ENCODE measurements around the gene DTD2.
"Not testable (repeated sequence)": the region's sequence is repeated elsewhere in the genome, so short reads cannot be mapped to it uniquely, and the experiment has no call there.

Gene DTD2

GRCh38 chr14:31456841-31457664, at the start of gene DTD2:
TSS of gene DTD2 (minus strand) at chr14:31457506. CDS start at chr14:31457393, 113 bp downstream.
- Mint-ChIP-seq H3K4me3 (peak within 1 kb of the TSS; percentile 98), H3K27ac (peak within 1 kb of the TSS; percentile 97), H3K4me1 (ENCODE audit: low read depth) (peaks cover 36% of the 10 kb centered on the region), H3K36me3 (ENCODE audit: low read depth) (peaks cover 12% of the 10 kb centered on the region), H3K27me3 (peaks cover 5% of the 10 kb centered on the region), H3K9me3 (no peaks in the 10 kb centered on the region)

GRCh38 chr14:31505411-31505810, 48.1 kb upstream of the DTD2 start:
- H3K36me3 Mint-ChIP-seq (ENCODE audit: low read depth): no peaks in the 10 kb centered on the region
- no peak overlapping the region for H3K4me3 Mint-ChIP-seq
- H3K4me1 Mint-ChIP-seq (ENCODE audit: low read depth): no peaks in the 10 kb centered on the region

DNA sequence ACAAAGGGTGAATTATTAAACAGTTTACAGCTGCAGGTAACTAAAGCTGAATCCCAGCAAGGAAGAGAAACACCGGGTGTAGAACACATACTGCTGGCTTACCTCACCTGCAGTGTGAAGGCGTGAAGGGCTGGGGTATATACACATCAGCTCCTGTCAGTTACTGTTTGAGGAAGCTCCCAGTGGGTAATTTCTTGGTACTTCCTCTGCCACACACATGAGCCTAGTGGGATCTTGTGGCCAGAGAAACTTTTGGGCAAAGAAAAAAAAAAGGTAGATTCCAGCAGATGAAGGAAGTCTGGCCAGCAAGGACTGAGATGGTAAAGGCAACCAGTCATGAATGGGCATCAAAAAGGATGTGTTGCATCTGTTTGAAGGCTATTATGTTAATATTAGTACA, 44.6 kb upstream of the DTD2 start:
- Mint-ChIP-seq H3K27me3 (peaks cover 8% of the 10 kb centered on the region), H3K4me1 (ENCODE audit: low read depth) (no peaks in the 10 kb centered on the region)

More at GRCh38 chr14:31505411-31505810, 48.1 kb upstream of the DTD2 start:
- H3K27ac Mint-ChIP-seq: no peak overlapping the region
- no peaks in the 10 kb centered on the region for H3K9me3 Mint-ChIP-seq
- peaks cover 5% of the 10 kb centered on the region for H3K27me3 Mint-ChIP-seq

DNA sequence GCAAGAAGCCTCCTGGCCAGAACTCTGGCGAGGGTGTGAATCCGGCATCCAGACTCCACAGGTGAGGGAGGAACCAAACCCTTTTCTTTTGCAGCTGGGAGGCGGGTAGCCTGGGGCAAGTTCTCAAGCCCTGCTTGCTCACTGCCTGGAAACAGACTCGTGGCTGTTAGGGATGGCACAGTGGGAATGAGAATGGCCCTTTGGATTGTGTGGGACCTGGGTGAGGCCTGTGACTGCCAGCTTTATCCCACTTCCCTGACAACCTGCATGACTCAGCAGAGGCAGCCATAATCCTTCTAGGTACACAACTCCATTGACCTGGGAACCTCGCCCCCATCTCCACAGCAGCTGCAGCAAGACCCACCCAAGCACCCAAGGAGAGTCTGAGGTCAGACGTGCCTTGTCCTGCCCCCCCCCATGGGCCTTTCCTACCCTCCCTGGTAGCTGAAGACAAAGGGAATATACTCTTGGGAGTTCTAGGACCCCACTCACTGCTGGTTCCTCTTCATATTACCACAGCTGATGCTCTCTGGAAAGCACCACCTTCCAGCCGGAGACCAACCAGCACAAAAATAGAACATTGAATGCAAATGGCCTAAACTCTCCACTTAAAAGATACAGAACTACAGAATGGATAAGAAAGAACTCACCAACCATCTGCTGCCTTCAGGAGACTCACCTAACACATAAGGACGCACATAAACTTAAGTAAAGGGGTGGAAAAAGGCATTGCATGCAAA, 35.6 kb upstream of the DTD2 start:
- Mint-ChIP-seq H3K36me3 (ENCODE audit: low read depth) (no peaks in the 10 kb centered on the region), H3K27ac (peak overlapping the region; percentile 26), H3K4me3 (no peak overlapping the region), H3K27me3 (peaks cover 24% of the 10 kb centered on the region), H3K9me3 (peaks cover 3% of the 10 kb centered on the region), H3K4me1 (ENCODE audit: low read depth) (peaks cover 9% of the 10 kb centered on the region)

More for the DNA sequence above, 44.6 kb upstream of the DTD2 start:
- Mint-ChIP-seq H3K36me3 (ENCODE audit: low read depth) (no peaks in the 10 kb centered on the region), H3K4me3 (no peak overlapping the region), H3K9me3 (peaks cover 3% of the 10 kb centered on the region), H3K27ac (no peak overlapping the region)

DNA sequence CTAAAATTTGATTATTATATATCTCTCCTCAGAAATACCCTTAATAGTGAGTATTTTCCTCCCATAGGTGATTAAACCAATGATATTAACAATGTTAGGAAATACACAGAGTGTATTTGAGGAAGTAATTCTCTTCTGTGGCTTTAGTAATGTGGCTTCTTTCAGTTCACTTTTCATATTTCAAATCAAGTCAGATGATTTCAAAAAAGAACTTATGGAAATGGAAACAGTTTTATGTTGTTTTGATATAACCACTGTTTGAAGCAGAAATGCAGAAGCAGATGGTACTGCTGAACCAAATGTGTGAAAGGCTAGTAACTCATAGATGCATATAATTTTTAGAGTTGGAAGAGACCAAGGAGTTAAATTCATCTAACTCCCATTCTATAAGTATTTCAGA, 32.4 kb upstream of the DTD2 start:
- Mint-ChIP-seq H3K4me1 (ENCODE audit: low read depth) (peaks cover 10% of the 10 kb centered on the region), H3K36me3 (ENCODE audit: low read depth) (no peaks in the 10 kb centered on the region), H3K27ac (no peak overlapping the region), H3K27me3 (peaks cover 13% of the 10 kb centered on the region), H3K4me3 (no peak overlapping the region), H3K9me3 (no peaks in the 10 kb centered on the region)

DNA sequence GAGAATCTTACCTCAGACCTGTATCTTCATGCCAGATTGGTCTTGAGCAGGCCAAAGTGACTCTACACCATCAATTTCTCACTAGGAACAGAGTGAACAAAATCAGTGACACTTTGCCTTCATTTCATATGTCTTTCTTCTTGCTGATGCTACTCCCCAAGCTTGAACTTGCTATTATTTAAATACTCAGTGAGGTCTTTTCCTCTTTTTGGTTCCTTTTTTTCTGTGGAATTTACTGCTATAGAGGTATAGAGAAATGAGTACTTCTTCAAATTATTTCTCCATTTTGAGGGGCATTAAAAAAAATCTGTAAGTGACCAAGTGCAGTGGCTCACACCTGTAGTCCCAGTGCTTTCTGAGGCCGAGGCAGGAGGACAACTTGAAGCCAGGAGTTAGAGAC, 30.6 kb upstream of the DTD2 start, which contains the start of gene GPR33:
Gene GPR33 (minus strand): TSS at position 154 of the 400 bp plus-strand sequence. CDS start 4,074 bp downstream, outside the sequence.
- Mint-ChIP-seq H3K27me3 (peaks cover 7% of the 10 kb centered on the region), H3K9me3 (no peaks in the 10 kb centered on the region), H3K36me3 (ENCODE audit: low read depth) (no peaks in the 10 kb centered on the region), H3K4me1 (ENCODE audit: low read depth) (peaks cover 10% of the 10 kb centered on the region), H3K4me3 (no peak within 1 kb of the TSS), H3K27ac (no peak within 1 kb of the TSS)

GRCh38 chr14:31486764-31487163, 29.5 kb upstream of the DTD2 start:
- Mint-ChIP-seq H3K36me3 (ENCODE audit: low read depth) (no peaks in the 10 kb centered on the region), H3K27me3 (peaks cover 4% of the 10 kb centered on the region), H3K4me3 (no peak overlapping the region), H3K9me3 (no peaks in the 10 kb centered on the region), H3K27ac (no peak overlapping the region), H3K4me1 (ENCODE audit: low read depth) (peaks cover 10% of the 10 kb centered on the region)

DNA sequence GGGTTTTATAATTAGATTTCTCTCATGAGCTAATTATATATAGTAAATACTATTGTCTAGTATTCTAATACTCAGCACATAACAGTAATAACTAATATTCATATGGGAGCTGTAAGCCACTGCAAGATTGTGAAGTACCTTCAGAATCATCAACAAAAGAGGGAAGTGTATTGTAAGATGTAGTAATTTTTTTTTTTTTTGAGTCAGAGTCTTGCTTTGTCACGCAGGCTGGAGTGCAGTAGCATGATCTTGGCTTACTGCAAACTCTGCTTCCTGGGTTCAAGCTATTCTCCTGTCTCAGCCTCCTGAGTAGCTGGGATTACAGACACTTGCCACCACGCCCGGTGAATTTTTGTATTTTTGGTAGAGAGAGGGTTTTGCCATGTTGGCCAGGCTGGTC, 27.4 kb upstream of the DTD2 start:
- Mint-ChIP-seq H3K27ac (no peak overlapping the region), H3K27me3 (peaks cover 11% of the 10 kb centered on the region), H3K36me3 (ENCODE audit: low read depth) (no peaks in the 10 kb centered on the region)

DNA sequence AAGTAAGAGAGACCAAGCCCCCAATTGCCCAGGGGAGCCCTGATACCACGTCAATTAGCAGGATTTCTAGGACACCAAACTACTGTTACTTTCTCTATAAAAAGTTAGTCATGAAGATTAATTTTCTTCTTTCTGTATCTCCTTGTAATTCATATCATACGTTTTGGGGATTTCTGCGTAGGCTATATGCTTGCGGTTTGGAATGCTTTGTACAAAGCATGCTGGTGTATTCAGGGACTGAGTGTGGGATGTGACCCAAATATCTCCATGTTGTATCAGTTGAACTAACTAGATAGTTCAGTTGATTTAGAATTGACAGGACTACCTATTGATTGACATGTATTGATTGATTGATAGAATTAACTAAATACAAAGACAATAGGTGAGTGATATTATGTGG, 22.9 kb upstream of the DTD2 start:
- Mint-ChIP-seq H3K4me3 (no peak overlapping the region), H3K9me3 (no peaks in the 10 kb centered on the region), H3K27ac (no peak overlapping the region), H3K27me3 (peaks cover 22% of the 10 kb centered on the region), H3K4me1 (ENCODE audit: low read depth) (no peaks in the 10 kb centered on the region), H3K36me3 (ENCODE audit: low read depth) (no peaks in the 10 kb centered on the region)

More for the DNA sequence above, 27.4 kb upstream of the DTD2 start:
- Mint-ChIP-seq H3K4me3 (no peak overlapping the region), H3K4me1 (ENCODE audit: low read depth) (peaks cover 7% of the 10 kb centered on the region), H3K9me3 (no peaks in the 10 kb centered on the region)

DNA sequence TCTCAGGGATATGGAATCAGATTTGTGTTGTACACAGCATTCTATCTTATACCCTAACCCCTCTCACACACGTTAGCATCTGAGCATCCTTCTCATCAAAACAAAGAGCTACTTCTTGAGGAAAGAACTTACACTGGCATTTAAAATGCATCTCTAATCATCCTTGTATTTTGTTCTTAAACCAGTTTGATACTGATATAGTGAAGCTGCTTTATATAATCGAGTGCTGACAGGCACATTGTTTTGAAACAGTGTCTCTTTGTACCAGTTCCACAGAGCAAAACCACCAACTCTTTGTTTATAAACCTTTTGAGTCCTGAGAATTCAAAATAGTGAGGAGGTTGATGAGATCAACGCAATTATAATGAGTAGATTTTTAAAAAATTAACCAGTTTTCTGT, 21.7 kb upstream of the DTD2 start:
- peaks cover 24% of the 10 kb centered on the region for H3K27me3 Mint-ChIP-seq

DNA sequence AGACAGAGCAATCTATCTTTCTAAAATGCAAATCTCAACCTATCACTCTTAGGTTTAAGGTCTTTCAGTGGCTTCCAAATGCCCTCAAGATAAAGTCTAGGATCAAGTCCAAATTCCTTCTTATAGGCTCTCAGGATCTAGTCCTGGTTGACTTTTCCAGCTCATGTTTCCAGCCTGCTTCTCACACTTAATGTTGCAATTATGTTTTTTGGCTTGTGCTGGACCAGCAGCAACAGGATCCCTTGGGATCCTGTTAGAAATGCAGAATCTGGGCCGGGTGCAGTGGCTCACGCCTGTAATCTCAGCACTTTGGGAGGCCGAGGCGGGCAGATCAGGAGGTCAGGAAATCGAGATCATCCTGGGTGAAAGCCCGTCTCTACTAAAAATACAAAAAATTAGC, 19.9 kb upstream of the DTD2 start:
- Mint-ChIP-seq H3K4me3 (no peak overlapping the region), H3K27ac (no peak overlapping the region), H3K4me1 (ENCODE audit: low read depth) (no peaks in the 10 kb centered on the region), H3K9me3 (no peaks in the 10 kb centered on the region), H3K27me3 (peaks cover 25% of the 10 kb centered on the region), H3K36me3 (ENCODE audit: low read depth) (no peaks in the 10 kb centered on the region)

More for the DNA sequence above, 21.7 kb upstream of the DTD2 start:
- Mint-ChIP-seq H3K36me3 (ENCODE audit: low read depth) (no peaks in the 10 kb centered on the region), H3K9me3 (no peaks in the 10 kb centered on the region), H3K4me3 (no peak overlapping the region), H3K27ac (no peak overlapping the region), H3K4me1 (ENCODE audit: low read depth) (no peaks in the 10 kb centered on the region)

- no peaks in the 10 kb centered on the region for H3K9me3 Mint-ChIP-seq
- H3K4me3 Mint-ChIP-seq: no peak overlapping the region
- H3K36me3 Mint-ChIP-seq (ENCODE audit: low read depth): no peaks in the 10 kb centered on the region
- no peaks in the 10 kb centered on the region for H3K4me1 Mint-ChIP-seq (ENCODE audit: low read depth)
- no peak overlapping the region for H3K27ac Mint-ChIP-seq
- peaks cover 21% of the 10 kb centered on the region for H3K27me3 Mint-ChIP-seq
Observed at GRCh38 chr14:31476131-31476866, 19.0 kb upstream of the DTD2 start.

DNA sequence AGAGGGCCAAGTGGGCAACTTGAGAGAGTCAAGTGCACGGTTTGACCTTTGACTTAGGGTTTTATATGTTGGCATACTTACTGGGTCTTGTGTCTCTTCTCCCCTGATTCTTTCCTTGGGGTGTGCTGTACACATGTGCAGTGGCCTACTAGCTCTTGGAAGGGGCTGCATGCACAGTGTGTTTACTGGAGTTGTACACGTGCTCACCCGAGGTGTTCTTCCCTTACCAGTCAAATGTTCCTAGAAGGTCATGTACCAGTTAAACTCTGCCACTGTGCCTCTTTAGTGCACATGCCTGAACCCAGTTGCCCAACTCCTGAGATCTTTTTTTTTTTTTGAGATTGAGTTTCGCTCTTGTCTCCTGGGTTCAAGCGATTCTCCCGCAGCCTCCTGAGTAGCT, 9.2 kb upstream of the DTD2 start:
- H3K27ac Mint-ChIP-seq: no peak overlapping the region
- H3K9me3 Mint-ChIP-seq: no peaks in the 10 kb centered on the region
- H3K4me3 Mint-ChIP-seq: no peak overlapping the region
- H3K4me1 Mint-ChIP-seq (ENCODE audit: low read depth): no peaks in the 10 kb centered on the region
- no peaks in the 10 kb centered on the region for H3K36me3 Mint-ChIP-seq (ENCODE audit: low read depth)
- H3K27me3 Mint-ChIP-seq: no peaks in the 10 kb centered on the region

DNA sequence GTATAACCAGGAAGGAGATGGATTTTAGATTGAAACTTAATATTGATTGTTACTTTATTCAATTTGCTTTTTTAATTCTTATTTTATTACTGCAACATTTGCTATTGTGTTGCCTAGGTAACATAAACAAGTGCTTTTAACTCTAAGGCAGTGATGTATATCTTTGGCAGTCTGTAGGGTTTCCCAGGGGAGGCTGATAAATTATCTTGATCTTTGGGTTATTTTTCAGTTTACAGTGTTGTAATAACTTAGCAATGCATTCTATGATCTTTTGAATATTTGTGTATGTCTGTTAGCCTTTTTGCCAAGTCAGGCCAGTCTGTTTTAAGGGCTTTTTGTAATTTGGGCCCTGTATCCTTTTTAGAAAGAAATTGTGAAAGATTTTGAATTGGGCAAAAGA, 7.8 kb upstream of the DTD2 start:
- Mint-ChIP-seq H3K9me3 (no peaks in the 10 kb centered on the region), H3K27me3 (peaks cover 5% of the 10 kb centered on the region), H3K36me3 (ENCODE audit: low read depth) (no peaks in the 10 kb centered on the region), H3K4me1 (ENCODE audit: low read depth) (no peaks in the 10 kb centered on the region), H3K27ac (no peak overlapping the region), H3K4me3 (no peak overlapping the region)

DNA sequence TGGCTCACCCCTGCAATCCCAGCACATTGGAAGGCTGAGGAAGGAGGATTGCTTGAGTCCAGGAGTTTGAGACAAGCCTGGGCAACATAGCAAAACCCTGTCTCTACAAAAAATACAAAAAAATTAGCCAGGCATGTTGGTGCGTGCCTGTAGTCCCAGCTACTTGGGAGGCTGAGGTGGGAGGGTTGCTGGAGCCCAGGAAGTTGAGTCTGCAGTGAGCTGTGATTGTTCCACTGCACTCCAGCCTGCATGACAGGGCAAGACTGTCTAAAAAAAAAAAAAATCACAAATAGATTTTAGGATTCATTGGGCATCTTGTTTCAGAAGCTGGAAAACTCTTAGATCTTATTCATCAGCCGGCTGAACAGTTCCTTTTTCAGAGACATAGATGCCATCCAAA, 5.1 kb upstream of the DTD2 start:
- H3K27me3 Mint-ChIP-seq; H3K4me3 Mint-ChIP-seq; H3K27ac Mint-ChIP-seq; H3K36me3 Mint-ChIP-seq (ENCODE audit: low read depth); H3K9me3 Mint-ChIP-seq: not testable (repeated sequence)
- peaks cover 15% of the 10 kb centered on the region for H3K4me1 Mint-ChIP-seq (ENCODE audit: low read depth)

All from stimulated activated naive CD8-positive, alpha-beta T cell treated with anti-CD3 and anti-CD28 coated beads, Interleukin-15, Interleukin-2, amounts not matched to agents 100 ng/mL and 50 ng/mL, for 24 hours (primary cell).